HEK293 (cell line): Measurements from ENCODE around the gene KCNS1.

Source experiments
- ZNF449 ChIP-seq: fragments of 450-650 bp; formaldehyde crosslinking; IDR thresholded peaks from 2 replicates; pipeline ENCODE4 v1.5.1; 2017; ENCODE audit warnings: missing biosample characterization, mild to moderate bottlenecking, missing genetic modification characterization, moderate library complexity
- ZNF473 ChIP-seq: fragments of 450-650 bp; formaldehyde crosslinking; IDR thresholded peaks from 2 replicates; pipeline ENCODE4 v1.5.1; 2017; ENCODE audit warnings: missing biosample characterization, missing genetic modification characterization
- ZNF843 ChIP-seq: fragments of 450-650 bp; formaldehyde crosslinking; IDR thresholded peaks from 2 replicates; pipeline ENCODE4 v1.5.1; 2016; ENCODE audit warnings: missing biosample characterization, missing genetic modification characterization
- TF ChIP-seq, protein P1 (sequence below): fragments of 450-650 bp; formaldehyde crosslinking; IDR thresholded peaks from 2 replicates; pipeline ENCODE4 v1.5.1; 2016; ENCODE audit warnings: missing biosample characterization, missing genetic modification characterization

GRCh38 chr20:45149062-45149461 is 48.1 kb upstream of the KCNS1 start:
- TF ChIP-seq, protein P1, sequence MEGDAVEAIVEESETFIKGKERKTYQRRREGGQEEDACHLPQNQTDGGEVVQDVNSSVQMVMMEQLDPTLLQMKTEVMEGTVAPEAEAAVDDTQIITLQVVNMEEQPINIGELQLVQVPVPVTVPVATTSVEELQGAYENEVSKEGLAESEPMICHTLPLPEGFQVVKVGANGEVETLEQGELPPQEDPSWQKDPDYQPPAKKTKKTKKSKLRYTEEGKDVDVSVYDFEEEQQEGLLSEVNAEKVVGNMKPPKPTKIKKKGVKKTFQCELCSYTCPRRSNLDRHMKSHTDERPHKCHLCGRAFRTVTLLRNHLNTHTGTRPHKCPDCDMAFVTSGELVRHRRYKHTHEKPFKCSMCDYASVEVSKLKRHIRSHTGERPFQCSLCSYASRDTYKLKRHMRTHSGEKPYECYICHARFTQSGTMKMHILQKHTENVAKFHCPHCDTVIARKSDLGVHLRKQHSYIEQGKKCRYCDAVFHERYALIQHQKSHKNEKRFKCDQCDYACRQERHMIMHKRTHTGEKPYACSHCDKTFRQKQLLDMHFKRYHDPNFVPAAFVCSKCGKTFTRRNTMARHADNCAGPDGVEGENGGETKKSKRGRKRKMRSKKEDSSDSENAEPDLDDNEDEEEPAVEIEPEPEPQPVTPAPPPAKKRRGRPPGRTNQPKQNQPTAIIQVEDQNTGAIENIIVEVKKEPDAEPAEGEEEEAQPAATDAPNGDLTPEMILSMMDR (tag by site-specific recombination) = no peak
- TF ChIP-seq ZNF449 (no peak), ZNF843 (no peak), ZNF473 (tag by site-specific recombination) (no peak)
